MM.1S (cell line): ENCODE results near the gene ACKR2.

Experiments used
- EZH2 ChIP-seq: fragments of 300-600 bp; sonication (generic); optimal IDR thresholded peaks from 2 replicates; pipeline ENCODE3; 2017; ENCODE audit warnings: low read depth, mild to moderate bottlenecking, antibody characterized with exemption, low read length, mixed read lengths
- TF ChIP-seq, protein P1 (sequence below): fragments of 300-600 bp; sonication (generic); IDR thresholded peaks from 2 replicates; pipeline ENCODE4 v1.5.1; 2016; ENCODE audit warnings: antibody characterized with exemption, low read length, mixed read lengths

DNA sequence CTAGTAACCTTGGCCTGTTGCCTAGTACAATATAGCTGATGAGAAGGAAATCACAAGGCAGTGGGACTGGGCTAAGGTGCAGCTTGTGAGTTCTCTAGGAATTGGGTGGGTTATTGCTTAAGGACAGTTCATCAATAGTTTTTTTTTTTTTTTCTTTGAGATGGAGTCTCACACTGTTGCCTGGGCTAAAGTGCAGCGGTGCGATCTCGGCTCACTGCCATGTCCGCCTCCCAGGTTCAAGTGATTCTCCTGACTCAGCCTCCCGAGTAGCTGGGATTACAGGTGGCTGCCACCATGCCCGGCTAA lies 11.5 kb downstream of the ACKR2 start:
- TF ChIP-seq, protein P1, sequence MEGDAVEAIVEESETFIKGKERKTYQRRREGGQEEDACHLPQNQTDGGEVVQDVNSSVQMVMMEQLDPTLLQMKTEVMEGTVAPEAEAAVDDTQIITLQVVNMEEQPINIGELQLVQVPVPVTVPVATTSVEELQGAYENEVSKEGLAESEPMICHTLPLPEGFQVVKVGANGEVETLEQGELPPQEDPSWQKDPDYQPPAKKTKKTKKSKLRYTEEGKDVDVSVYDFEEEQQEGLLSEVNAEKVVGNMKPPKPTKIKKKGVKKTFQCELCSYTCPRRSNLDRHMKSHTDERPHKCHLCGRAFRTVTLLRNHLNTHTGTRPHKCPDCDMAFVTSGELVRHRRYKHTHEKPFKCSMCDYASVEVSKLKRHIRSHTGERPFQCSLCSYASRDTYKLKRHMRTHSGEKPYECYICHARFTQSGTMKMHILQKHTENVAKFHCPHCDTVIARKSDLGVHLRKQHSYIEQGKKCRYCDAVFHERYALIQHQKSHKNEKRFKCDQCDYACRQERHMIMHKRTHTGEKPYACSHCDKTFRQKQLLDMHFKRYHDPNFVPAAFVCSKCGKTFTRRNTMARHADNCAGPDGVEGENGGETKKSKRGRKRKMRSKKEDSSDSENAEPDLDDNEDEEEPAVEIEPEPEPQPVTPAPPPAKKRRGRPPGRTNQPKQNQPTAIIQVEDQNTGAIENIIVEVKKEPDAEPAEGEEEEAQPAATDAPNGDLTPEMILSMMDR = no peak
- no peak for TF ChIP-seq EZH2
